Neural cell (in vitro differentiated cells): ENCODE results near the gene TRMT44. TPM values are rescaled to one million over a fixed set of nuclear protein-coding genes. Genes with fewer than 3 reads are reported as not detected.

Source experiments
- H2AFZ ChIP-seq: fragments of 200-600, 300-800 bp; sonication (generic), shearing (Covaris generic); 2 replicates; pipeline ENCODE4 v1.6.0; 2014; ENCODE audit warnings: low read depth, mild to moderate bottlenecking, antibody characterized with exemption, low read length, moderate library complexity
- H3F3A ChIP-seq: fragments of 200-600 bp; shearing (Covaris generic); 2 replicates; pipeline ENCODE4 v1.6.1; 2016; ENCODE audit warnings: mild to moderate bottlenecking, moderate library complexity, mixed read lengths, antibody characterized with exemption, low read length; ENCODE audit not compliant: insufficient read depth, poor library complexity, severe bottlenecking
- H3K27ac ChIP-seq: fragments of 200-600, 300-800 bp; sonication (generic), shearing (Covaris generic); 2 replicates; pipeline ENCODE4 v1.5.1; 2014; ENCODE audit warnings: mild to moderate bottlenecking, low read length, moderate library complexity
- H3K27me3 ChIP-seq: fragments of 300-800, 200-600 bp; sonication (generic), shearing (Covaris generic); 2 replicates; pipeline ENCODE4 v1.6.0; 2014; ENCODE audit warnings: mild to moderate bottlenecking, low read depth, low read length, moderate library complexity; ENCODE audit not compliant: insufficient read depth
- H3K36me3 ChIP-seq: fragments of 300-800, 200-600 bp; sonication (generic), shearing (Covaris generic); 2 replicates; pipeline ENCODE4 v1.5.1; 2014; ENCODE audit warnings: mild to moderate bottlenecking, antibody characterized with exemption, low read length, moderate library complexity; ENCODE audit not compliant: insufficient read depth
- H3K4me2 ChIP-seq: fragments of 300-800, 200-600 bp; sonication (generic), shearing (Covaris generic); 2 replicates; pipeline ENCODE4 v1.6.0; 2014; ENCODE audit warnings: mild to moderate bottlenecking, low read length
- H3K4me3 ChIP-seq: fragments of 300-800, 200-600 bp; sonication (generic), shearing (Covaris generic); 2 replicates; pipeline ENCODE4 v1.5.1; 2014; ENCODE audit warnings: mild to moderate bottlenecking, low read length, moderate library complexity
- H3K79me2 ChIP-seq: fragments of 200-600 bp; shearing (Covaris generic); replicated peaks from 2 replicates; pipeline ENCODE4 v1.6.0; 2014; ENCODE audit warnings: mild to moderate bottlenecking, low read length, moderate library complexity; ENCODE audit not compliant: insufficient read depth
- H3K9ac ChIP-seq: fragments of 300-800, 200-600 bp; sonication (generic), shearing (Covaris generic); 2 replicates; pipeline ENCODE4 v1.6.1; 2016; ENCODE audit warnings: mild to moderate bottlenecking, low read length, mixed read lengths
- H3K9me2 ChIP-seq: fragments of 200-600 bp; shearing (Covaris generic); 2 replicates; pipeline ENCODE4 v1.6.1; 2016; ENCODE audit warnings: mild to moderate bottlenecking, low read length, mixed read lengths; ENCODE audit not compliant: insufficient read depth
- H3K9me3 ChIP-seq: fragments of 200-600, 300-800 bp; sonication (generic), shearing (Covaris generic); 2 replicates; pipeline ENCODE4 v1.6.1; 2016; ENCODE audit warnings: mild to moderate bottlenecking, mixed run types, low read length, moderate library complexity, mixed read lengths
- H4K20me1 ChIP-seq: fragments of 200-600 bp; shearing (Covaris generic); 2 replicates; pipeline ENCODE4 v1.6.1; 2016; ENCODE audit warnings: mild to moderate bottlenecking, mixed run types; ENCODE audit not compliant: insufficient read depth
- CTCF ChIP-seq: fragments of 450-650 bp; IDR thresholded peaks from 2 replicates; pipeline ENCODE4 v1.5.1; 2014; ENCODE audit warnings: antibody characterized with exemption, mild to moderate bottlenecking, moderate library complexity; ENCODE audit not compliant: poor library complexity, severe bottlenecking
- EP300 ChIP-seq: fragments of 450-650 bp; conservative IDR thresholded peaks from 2 replicates; pipeline ENCODE4 v1.6.1; 2014; ENCODE audit warnings: antibody characterized with exemption, mild to moderate bottlenecking, moderate library complexity; ENCODE audit not compliant: poor library complexity, severe bottlenecking
- EZH2 ChIP-seq: fragments of 200-600, 300-800 bp; shearing (Covaris generic), sonication (generic); IDR thresholded peaks from 2 replicates; pipeline ENCODE4 v1.6.1; 2014; ENCODE audit warnings: antibody characterized with exemption, low read length, borderline replicate concordance, mild to moderate bottlenecking; ENCODE audit not compliant: insufficient read depth, poor library complexity, severe bottlenecking
- MXI1 ChIP-seq: fragments of 450-650 bp; conservative IDR thresholded peaks from 2 replicates; pipeline ENCODE4 v1.6.1; 2014; ENCODE audit warnings: antibody characterized with exemption, mild to moderate bottlenecking; ENCODE audit not compliant: poor library complexity, severe bottlenecking
- POLR2AphosphoS5 ChIP-seq: IDR thresholded peaks from 2 replicates; pipeline ENCODE4 v1.6.1; 2012
- RAD21 ChIP-seq: fragments of 450-650 bp; conservative IDR thresholded peaks from 2 replicates; pipeline ENCODE4 v1.6.1; 2014; ENCODE audit warnings: antibody characterized with exemption, mild to moderate bottlenecking, moderate library complexity
- REST ChIP-seq: IDR thresholded peaks from 2 replicates; pipeline ENCODE4 v1.6.1; 2012; ENCODE audit warnings: borderline replicate concordance
- SMC3 ChIP-seq: fragments of 450-650 bp; conservative IDR thresholded peaks from 2 replicates; pipeline ENCODE4 v1.6.1; 2014; ENCODE audit warnings: antibody characterized with exemption, mild to moderate bottlenecking, moderate library complexity; ENCODE audit not compliant: poor library complexity
- TAF1 ChIP-seq: IDR thresholded peaks from 2 replicates; pipeline ENCODE4 v1.6.1; 2012; ENCODE audit warnings: low read depth
- polyA plus RNA-seq: library from polyadenylated mRNA; depleted of rRNA; stranded (reverse); fragments of >200 nt; gene quantifications from 2 replicates; pipeline ENCODE4 v1.2.3, GENCODE V29; 2014

Gene TRMT44
- polyA plus RNA-seq, 1 donor from 2014 or later: 20.6 TPM

- no peaks in the 10 kb centered on the region for H3F3A ChIP-seq
- H3K36me3 ChIP-seq: no peaks in the 10 kb centered on the region
- H3K27me3 ChIP-seq: no peaks in the 10 kb centered on the region
- no peak overlapping the region for H3K4me3 ChIP-seq
- no peak overlapping the region for H3K27ac ChIP-seq
- no peak overlapping the region for H3K4me2 ChIP-seq
- no peak overlapping the region for H3K9ac ChIP-seq
- TF ChIP-seq EZH2 (no peak), EP300 (no peak), REST (no peak), CTCF (no peak), POLR2AphosphoS5 (no peak), RAD21 (no peak), MXI1 (no peak), SMC3 (no peak), TAF1 (no peak)
- H4K20me1 ChIP-seq: no peaks in the 10 kb centered on the region
- H3K79me2 ChIP-seq: no peaks in the 10 kb centered on the region
- H2AFZ ChIP-seq: no peak overlapping the region
- H3K9me3 ChIP-seq: no peaks in the 10 kb centered on the region
- no peaks in the 10 kb centered on the region for H3K9me2 ChIP-seq
Observed at GRCh38 chr4:8497762-8498161, 57.2 kb downstream of the TRMT44 start.

- H2AFZ ChIP-seq: no peak overlapping the region
- no peaks in the 10 kb centered on the region for H3K27me3 ChIP-seq
- H4K20me1 ChIP-seq: no peaks in the 10 kb centered on the region
- no peaks in the 10 kb centered on the region for H3K9me2 ChIP-seq
- no peaks in the 10 kb centered on the region for H3K9me3 ChIP-seq
- no peak overlapping the region for H3K9ac ChIP-seq
- H3K79me2 ChIP-seq: no peaks in the 10 kb centered on the region
- H3K36me3 ChIP-seq: no peaks in the 10 kb centered on the region
- TF ChIP-seq MXI1 (no peak), RAD21 (no peak), SMC3 (no peak), EP300 (no peak), REST (no peak), TAF1 (no peak), CTCF (no peak), POLR2AphosphoS5 (no peak), EZH2 (no peak)
- H3F3A ChIP-seq: no peaks in the 10 kb centered on the region
- no peak overlapping the region for H3K4me2 ChIP-seq
- no peak overlapping the region for H3K4me3 ChIP-seq
- H3K27ac ChIP-seq: no peak overlapping the region
Observed at GRCh38 chr4:8500966-8501365, 60.4 kb downstream of the TRMT44 start.
